ENCODE measurements around the gene PBX4. TPM values are rescaled to one million over a fixed set of nuclear protein-coding genes. Genes with fewer than 3 reads are reported as not detected.
A peak's percentile ranks its signal among the peaks of the same experiment; 100 is the strongest.

Gene PBX4
- total RNA-seq, 2 experiments from 2014 or later, result 5.0 to 6.7 TPM

- no TSS peak for BruUV-seq (replicated peaks)
- CTCF ChIA-PET (ENCODE audit: unreplicated experiment), result no interaction called here
- intact Hi-C loops (cut with micrococcal nuclease; ENCODE audit: unreplicated experiment), result loop anchor here (10.0 kb wide), 1 partner anchor 207 kb away; no protein-coding TSS in a partner anchor
Measured at GRCh38 chr19:19538061-19538784, 80.3 kb downstream of the PBX4 start, which contains the start of gene CILP2. Gene CILP2 (plus strand): TSS chr19:19538265. CDS start chr19:19538350, 85 bp downstream.

GRCh38 chr19:19537075-19538048, 81.1 kb downstream of the PBX4 start:
- POLR2A ChIA-PET, result no interaction called here
- Histone ChIP-seq H3K4me2 (ENCODE audit: low read length) (no peak overlapping the region), H3K9me2 (ENCODE audit: insufficient read depth, low read length) (no peaks in the 10 kb centered on the region), H3K9me3 (ENCODE audit: low read length) (no peaks in the 10 kb centered on the region), H3K79me2 (ENCODE audit: insufficient read depth, low read depth, low read length) (no peaks in the 10 kb centered on the region), H3K27ac (ENCODE audit: low read depth, low read length, poor library complexity, severe bottlenecking) (no peak overlapping the region), H3K36me3 (ENCODE audit: insufficient read depth, low read length) (peaks cover 12% of the 10 kb centered on the region; the same call in 1 of the 2 replicates), H3K4me3 (ENCODE audit: low read depth, low read length, poor library complexity, severe bottlenecking) (no peak overlapping the region), H3K4me1 (ENCODE audit: insufficient read depth, low read length, poor library complexity, severe bottlenecking) (peaks cover 14% of the 10 kb centered on the region), H2AFZ (ENCODE audit: low read length) (no peak overlapping the region), H4K20me1 (ENCODE audit: insufficient read depth, low read length) (no peaks in the 10 kb centered on the region)
- TF ChIP-seq EZH2phosphoT487 (IDR thresholded peaks at IDR 0.05; ENCODE audit: borderline replicate concordance, low read depth, low read length) (no peak), CTCF (conservative IDR thresholded peaks at IDR 0.05; ENCODE audit: low read length) (no peak)
- DNase-seq (ENCODE audit: low spot score), result no peak
- intact Hi-C loops (cut with micrococcal nuclease; ENCODE audit: unreplicated experiment), result loop anchor here (10.0 kb wide), 1 partner anchor 207 kb away; no protein-coding TSS in a partner anchor
- CTCF ChIA-PET (ENCODE audit: unreplicated experiment), result no interaction called here
- no TSS peak for BruUV-seq (replicated peaks)

More at GRCh38 chr19:19538061-19538784, 80.3 kb downstream of the PBX4 start, which contains the start of gene CILP2:
- H4K20me1 ChIP-seq (ENCODE audit: insufficient read depth, low read length), result no peaks in the 10 kb centered on the region
- peaks cover 14% of the 10 kb centered on the region for H3K4me1 ChIP-seq (ENCODE audit: insufficient read depth, low read length, poor library complexity, severe bottlenecking)
- H3K27ac ChIP-seq (ENCODE audit: low read depth, low read length, poor library complexity, severe bottlenecking), result no peak within 1 kb of the TSS
- no peak within 1 kb of the TSS for H2AFZ ChIP-seq (ENCODE audit: low read length)
- DNase-seq (ENCODE audit: low spot score), result peak; percentile 45
- POLR2A ChIA-PET, result no interaction called here
- H3K79me2 ChIP-seq (ENCODE audit: insufficient read depth, low read depth, low read length), result no peaks in the 10 kb centered on the region
- TF ChIP-seq CTCF (conservative IDR thresholded peaks at IDR 0.05; ENCODE audit: low read length), result no peak
- no peak for TF ChIP-seq EZH2phosphoT487 (IDR thresholded peaks at IDR 0.05; ENCODE audit: borderline replicate concordance, low read depth, low read length)
- H3K9me2 ChIP-seq (ENCODE audit: insufficient read depth, low read length), result no peaks in the 10 kb centered on the region
- H3K36me3 ChIP-seq (ENCODE audit: insufficient read depth, low read length), result peaks cover 6% of the 10 kb centered on the region; the same call in 1 of the 2 replicates
- H3K4me3 ChIP-seq (ENCODE audit: low read depth, low read length, poor library complexity, severe bottlenecking), result no peak within 1 kb of the TSS
- H3K4me2 ChIP-seq (ENCODE audit: low read length), result peak within 1 kb of the TSS; percentile 34; the same call in 1 of the 2 replicates
- H3K9me3 ChIP-seq (ENCODE audit: low read length), result no peaks in the 10 kb centered on the region
